ENCODE data around the gene SENP8. TPM values are rescaled to one million over a fixed set of nuclear protein-coding genes. Genes with fewer than 3 reads are reported as not detected.
"Not testable (repeated sequence)": the region's sequence is repeated elsewhere in the genome, so short reads cannot be mapped to it uniquely, and the experiment has no call there.

The SENP8 gene
- 3.8 and 5.0 TPM in 2 replicates for total RNA-seq (2022)
- Bru-seq, nascent RNA = percentile 56 among the genes with signal in this experiment
- BruChase-seq, experiment 1, labeled RNA remaining after a 6-hour chase = percentile 39 among the genes with signal in this experiment
- percentile 56 among the genes with signal in this experiment for BruChase-seq, experiment 2, labeled RNA remaining after a 2-hour chase
- long read RNA-seq, full-length matches to known transcripts = 8 of 10 reads
- long read RNA-seq, partial matches to known transcripts = 2 of 10 reads
- long read RNA-seq, other reads (novel, unspliced or antisense) = 0 of 10 reads

- TSS peak; percentile 77 for BruUV-seq (replicated peaks)
- H3K36me3 Mint-ChIP-seq (ENCODE audit: insufficient read depth, unreplicated experiment) = peaks cover 6% of the 10 kb centered on the region
- ChIA-PET CTCF (interaction anchor here (0.5 to 1.3 kb wide), 4 partner anchors 12 to 1569 kb away, joined by 3 to 6 read pairs (median 3); no protein-coding TSS in a partner anchor), POLR2A (interaction anchor here (0.6 to 2.4 kb wide), 10 partner anchors 10 to 126 kb away, joined by 3 to 10 read pairs (median 4); partner anchors contain the start of genes GRAMD2A and PKM)
- H3K4me3 Mint-ChIP-seq (ENCODE audit: unreplicated experiment) = peak within 1 kb of the TSS; percentile 100
- TF ChIP-seq, protein P1, sequence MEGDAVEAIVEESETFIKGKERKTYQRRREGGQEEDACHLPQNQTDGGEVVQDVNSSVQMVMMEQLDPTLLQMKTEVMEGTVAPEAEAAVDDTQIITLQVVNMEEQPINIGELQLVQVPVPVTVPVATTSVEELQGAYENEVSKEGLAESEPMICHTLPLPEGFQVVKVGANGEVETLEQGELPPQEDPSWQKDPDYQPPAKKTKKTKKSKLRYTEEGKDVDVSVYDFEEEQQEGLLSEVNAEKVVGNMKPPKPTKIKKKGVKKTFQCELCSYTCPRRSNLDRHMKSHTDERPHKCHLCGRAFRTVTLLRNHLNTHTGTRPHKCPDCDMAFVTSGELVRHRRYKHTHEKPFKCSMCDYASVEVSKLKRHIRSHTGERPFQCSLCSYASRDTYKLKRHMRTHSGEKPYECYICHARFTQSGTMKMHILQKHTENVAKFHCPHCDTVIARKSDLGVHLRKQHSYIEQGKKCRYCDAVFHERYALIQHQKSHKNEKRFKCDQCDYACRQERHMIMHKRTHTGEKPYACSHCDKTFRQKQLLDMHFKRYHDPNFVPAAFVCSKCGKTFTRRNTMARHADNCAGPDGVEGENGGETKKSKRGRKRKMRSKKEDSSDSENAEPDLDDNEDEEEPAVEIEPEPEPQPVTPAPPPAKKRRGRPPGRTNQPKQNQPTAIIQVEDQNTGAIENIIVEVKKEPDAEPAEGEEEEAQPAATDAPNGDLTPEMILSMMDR (IDR thresholded peaks at IDR 0.05; ENCODE audit: unreplicated experiment) = no peak
- H3K27me3 Mint-ChIP-seq (ENCODE audit: insufficient read depth, unreplicated experiment) = no peaks in the 10 kb centered on the region
- DNase-seq (ENCODE audit: unreplicated experiment) = peak; percentile 98
- intact Hi-C loops (cut with micrococcal nuclease) = no loop called here
- H3K27ac Mint-ChIP-seq (ENCODE audit: low read depth, unreplicated experiment) = peak within 1 kb of the TSS; percentile 99
- H3K9me3 Mint-ChIP-seq (ENCODE audit: unreplicated experiment) = no peaks in the 10 kb centered on the region
- H3K4me1 Mint-ChIP-seq (ENCODE audit: insufficient read depth, unreplicated experiment) = peaks cover 50% of the 10 kb centered on the region
These were observed at the start of gene SENP8, which contains the start of gene MYO9A for GRCh38 chr15:72118017-72118978. Gene SENP8, plus strand, starts transcription at chr15:72118403. Its CDS starts 21,221 bp downstream, at chr15:72139624. Gene MYO9A, minus strand, starts transcription at chr15:72118150. Its CDS starts 71,587 bp downstream, at chr15:72046563.

- BruUV-seq (replicated peaks) = no TSS peak
- TF ChIP-seq, protein P1 (IDR thresholded peaks at IDR 0.05; ENCODE audit: unreplicated experiment) = no peak
- Mint-ChIP-seq H3K9me3 (ENCODE audit: unreplicated experiment) (no peaks in the 10 kb centered on the region), H3K27me3 (ENCODE audit: insufficient read depth, unreplicated experiment) (no peaks in the 10 kb centered on the region), H3K36me3 (ENCODE audit: insufficient read depth, unreplicated experiment) (no peaks in the 10 kb centered on the region), H3K27ac (ENCODE audit: low read depth, unreplicated experiment) (no peak overlapping the region), H3K4me3 (ENCODE audit: unreplicated experiment) (no peak overlapping the region), H3K4me1 (ENCODE audit: insufficient read depth, unreplicated experiment) (no peaks in the 10 kb centered on the region)
- intact Hi-C loops (cut with micrococcal nuclease) = no loop called here
- no peak for DNase-seq (ENCODE audit: unreplicated experiment)
- ChIA-PET POLR2A (interaction anchor here (0.7 kb wide), 1 partner anchor 1053 kb away, joined by 3 read pairs; no protein-coding TSS in a partner anchor), CTCF (interaction anchor here (0.6 kb wide), 1 partner anchor 26 kb away, joined by 3 read pairs; no protein-coding TSS in a partner anchor)
These were observed 49.3 kb upstream of the SENP8 start for GRCh38 chr15:72068856-72069255.

- TF ChIP-seq, protein P1 (IDR thresholded peaks at IDR 0.05; ENCODE audit: unreplicated experiment) = no peak
- no peaks in the 10 kb centered on the region for H3K4me1 Mint-ChIP-seq (ENCODE audit: insufficient read depth, unreplicated experiment)
- H3K27ac Mint-ChIP-seq (ENCODE audit: low read depth, unreplicated experiment) = no peak overlapping the region
- no peaks in the 10 kb centered on the region for H3K27me3 Mint-ChIP-seq (ENCODE audit: insufficient read depth, unreplicated experiment)
- BruUV-seq (replicated peaks) = no TSS peak
- no peaks in the 10 kb centered on the region for H3K36me3 Mint-ChIP-seq (ENCODE audit: insufficient read depth, unreplicated experiment)
- intact Hi-C loops (cut with micrococcal nuclease) = no loop called here
- ChIA-PET CTCF (no interaction called here), POLR2A (no interaction called here)
- no peaks in the 10 kb centered on the region for H3K9me3 Mint-ChIP-seq (ENCODE audit: unreplicated experiment)
- DNase-seq (ENCODE audit: unreplicated experiment) = no peak
- no peak overlapping the region for H3K4me3 Mint-ChIP-seq (ENCODE audit: unreplicated experiment)
These were observed 47.3 kb upstream of the SENP8 start for GRCh38 chr15:72070817-72071447.

- CTCF ChIA-PET; BruUV-seq (replicated peaks); POLR2A ChIA-PET: not testable (repeated sequence)
These were observed 46.8 kb upstream of the SENP8 start for GRCh38 chr15:72071448-72071825.

More at GRCh38 chr15:72071448-72071825, 46.8 kb upstream of the SENP8 start:
- H3K4me1 Mint-ChIP-seq (ENCODE audit: insufficient read depth, unreplicated experiment); intact Hi-C loops (cut with micrococcal nuclease); H3K4me3 Mint-ChIP-seq (ENCODE audit: unreplicated experiment); H3K36me3 Mint-ChIP-seq (ENCODE audit: insufficient read depth, unreplicated experiment); H3K9me3 Mint-ChIP-seq (ENCODE audit: unreplicated experiment); H3K27me3 Mint-ChIP-seq (ENCODE audit: insufficient read depth, unreplicated experiment); H3K27ac Mint-ChIP-seq (ENCODE audit: low read depth, unreplicated experiment); DNase-seq (ENCODE audit: unreplicated experiment): not testable (repeated sequence)
